ENCODE measurements around the gene AGL.

AGL gene

DNA sequence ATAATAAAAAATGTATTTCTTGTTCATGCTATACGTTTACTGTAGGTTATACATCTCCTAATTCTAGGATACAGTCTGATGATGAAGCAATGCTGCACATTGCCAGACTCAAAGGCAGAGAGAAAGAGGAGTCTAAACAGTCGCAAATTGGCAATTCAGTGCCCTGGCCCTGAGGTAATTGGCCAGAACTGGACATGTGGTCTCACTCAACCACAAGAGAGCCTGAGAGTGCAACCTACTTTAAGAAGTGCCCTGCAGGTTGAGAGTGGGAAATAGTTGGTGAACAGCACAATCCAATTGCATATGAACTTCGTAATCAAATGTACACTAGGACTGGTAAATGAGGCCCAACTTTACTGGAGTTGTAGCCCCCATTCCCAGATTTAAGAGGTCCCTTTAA, 114.6 kb downstream of the AGL start:
- H3K27ac ChIP-seq = peak overlapping the region; percentile 94
- TF ChIP-seq CTCF (conservative IDR thresholded peaks at IDR 0.05) = no peak

GRCh38 chr1:99965646-99966375, 115.7 kb downstream of the AGL start:
- peak overlapping the region; percentile 94 for H3K27ac ChIP-seq
- TF ChIP-seq CTCF (conservative IDR thresholded peaks at IDR 0.05) = no peak

GRCh38 chr1:99968214-99968613, 118.1 kb downstream of the AGL start:
- H3K27ac ChIP-seq = peak overlapping the region; percentile 94
- TF ChIP-seq CTCF (conservative IDR thresholded peaks at IDR 0.05) = no peak

DNA sequence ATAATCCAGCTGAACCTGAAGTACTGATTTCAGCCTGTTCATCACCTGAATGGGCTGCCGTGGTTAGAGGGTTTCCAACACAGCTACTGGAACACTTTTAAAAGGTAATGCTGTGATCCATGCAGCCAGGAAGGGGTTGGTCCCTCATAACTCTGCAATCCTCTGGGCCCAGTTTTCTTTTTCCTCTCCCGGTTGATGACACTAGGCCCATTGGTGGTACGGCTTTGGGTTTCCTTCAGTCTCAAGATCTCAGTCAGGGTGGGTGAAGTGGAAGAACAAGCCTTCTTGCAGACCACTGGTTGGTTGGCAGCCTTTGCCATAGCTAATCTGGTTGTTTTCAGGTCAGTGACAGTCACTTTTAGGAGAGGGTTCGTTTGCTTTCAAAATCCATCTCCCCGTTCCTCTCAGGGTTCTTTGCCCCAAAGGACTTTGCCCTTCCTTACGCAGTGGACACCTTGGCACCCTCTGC, 119.1 kb downstream of the AGL start:
- H3K27ac ChIP-seq = peak overlapping the region; percentile 94
- TF ChIP-seq CTCF (conservative IDR thresholded peaks at IDR 0.05) = no peak

- no peak for TF ChIP-seq CTCF (conservative IDR thresholded peaks at IDR 0.05)
- peak within 1 kb of the TSS; percentile 94 for H3K27ac ChIP-seq
Measured at GRCh38 chr1:99969729-99970621, 119.8 kb downstream of the AGL start, which contains the start of gene SLC35A3. SLC35A3 (plus strand) TSS chr1:99969996; CDS start chr1:99993555, 23,559 bp downstream.

DNA sequence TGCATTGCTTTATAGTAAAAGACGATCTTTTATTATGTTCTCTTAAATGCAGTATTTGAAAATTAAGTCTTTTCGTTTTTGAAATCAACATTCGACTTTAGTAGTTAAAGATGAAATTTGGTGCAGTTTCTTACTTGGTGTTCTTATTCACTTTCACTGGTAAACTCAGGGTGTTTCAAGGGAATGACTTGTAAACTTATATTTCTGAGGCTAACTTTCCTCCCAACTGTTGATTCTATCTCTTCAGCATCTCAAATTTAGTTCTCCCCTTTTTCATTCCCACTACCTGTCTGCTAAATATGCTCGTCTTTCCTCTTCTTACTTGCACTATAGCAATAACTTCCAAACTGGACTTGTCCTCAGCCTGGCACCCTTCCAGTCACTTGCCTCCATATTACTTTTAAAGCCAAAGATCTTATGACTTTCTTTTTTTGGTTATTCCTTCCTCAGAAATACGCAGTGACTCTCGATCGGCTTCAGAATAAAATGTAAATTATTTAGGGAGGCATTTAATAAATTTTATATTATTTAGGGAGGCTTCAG, 120.6 kb downstream of the AGL start:
- H3K27ac ChIP-seq = peak overlapping the region; percentile 94
- no peak for TF ChIP-seq CTCF (conservative IDR thresholded peaks at IDR 0.05)

GRCh38 chr1:99972066-99972465, 121.9 kb downstream of the AGL start:
- peak overlapping the region; percentile 94 for H3K27ac ChIP-seq

All from VCaP (cell line).